Measurements from ENCODE around the gene KCNK7. TPM values are rescaled to one million over a fixed set of nuclear protein-coding genes. Genes with fewer than 3 reads are reported as not detected.

KCNK7 gene
- total and polyA plus RNA-seq, 2 experiments from 2014 or later: 0.60 TPM; not detected in 1

DNA sequence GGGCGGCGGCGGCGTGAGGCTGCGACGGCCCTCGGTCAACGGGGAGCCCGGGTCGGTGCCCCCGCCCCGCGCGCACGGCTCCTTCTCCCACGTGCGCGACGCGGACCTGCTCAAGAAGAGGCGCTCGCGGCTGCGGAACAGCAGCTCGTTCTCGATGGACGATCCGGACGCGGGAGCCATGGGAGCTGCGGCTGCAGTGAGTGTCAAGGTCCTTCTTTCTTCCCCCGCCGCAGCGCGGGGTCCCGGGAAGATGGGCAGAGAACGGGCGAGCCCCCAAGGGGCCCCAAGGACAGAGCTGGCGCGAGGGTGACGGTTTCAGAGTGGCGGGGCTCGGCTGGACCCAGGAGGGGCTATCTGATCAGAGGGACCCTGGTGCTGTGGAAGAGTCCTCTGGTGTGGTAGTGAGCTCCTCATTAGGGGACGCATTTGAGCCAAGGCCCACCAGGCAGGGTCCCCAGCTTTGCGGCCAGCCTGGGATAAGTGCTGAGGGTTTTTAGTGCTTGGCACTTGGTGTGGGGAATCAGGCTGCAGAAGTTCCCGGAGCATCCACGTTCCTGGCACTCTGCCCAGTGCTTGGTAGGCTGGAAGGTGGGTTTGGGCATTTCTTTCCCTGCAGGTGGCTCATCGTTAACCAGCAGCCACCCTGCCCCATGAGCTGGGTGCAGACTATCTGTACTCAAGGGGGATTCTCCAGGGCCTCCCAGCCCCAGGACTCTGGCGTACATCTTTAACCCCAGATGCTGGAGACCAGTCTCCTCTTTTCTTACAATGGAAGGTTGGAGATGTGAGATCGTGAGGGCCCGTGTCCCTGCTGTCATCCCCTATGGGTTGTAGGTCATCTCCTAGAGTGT, 10.0 kb downstream of the KCNK7 start:
- H2AFZ ChIP-seq: no peak overlapping the region
- no peaks in the 10 kb centered on the region for H3K9me3 Mint-ChIP-seq
- H4K20me1 ChIP-seq (replicated peaks; ENCODE audit: insufficient read depth): no peaks in the 10 kb centered on the region
- no peak overlapping the region; the same call in 2 of the 3 replicates for H3K4me3 Mint-ChIP-seq
- peaks cover 2% of the 10 kb centered on the region; the same call in 1 of the 3 replicates for H3K36me3 Mint-ChIP-seq (ENCODE audit: low read depth)
- peak overlapping the region; percentile 91; the same call in 1 of the 2 replicates for H3K4me2 ChIP-seq
- no peaks in the 10 kb centered on the region for H3K4me1 ChIP-seq (ENCODE audit: insufficient read depth)
- peak overlapping the region; percentile 53; the same call in 1 of the 2 replicates for H3K4me3 ChIP-seq
- H3K9me2 ChIP-seq (ENCODE audit: insufficient read depth): no peaks in the 10 kb centered on the region
- H3K27ac ChIP-seq (ENCODE audit: low read depth): no peak overlapping the region
- H3K36me3 ChIP-seq (ENCODE audit: insufficient read depth): no peaks in the 10 kb centered on the region
- H3K27me3 Mint-ChIP-seq (ENCODE audit: insufficient read depth, low read depth, poor library complexity): peaks cover 62% of the 10 kb centered on the region
- H3K79me2 ChIP-seq (replicated peaks; ENCODE audit: insufficient read depth): no peaks in the 10 kb centered on the region
- peaks cover 67% of the 10 kb centered on the region for H3K27me3 ChIP-seq (ENCODE audit: insufficient read depth)
- H3F3A ChIP-seq (replicated peaks; ENCODE audit: low read depth): peaks cover 13% of the 10 kb centered on the region
- H3K27ac Mint-ChIP-seq: no peak overlapping the region
- no peak for TF ChIP-seq STAT1 (IDR thresholded peaks at IDR 0.05; ENCODE audit: unreplicated experiment)
- TF ChIP-seq CREB1 (CRISPR knock-in tag; IDR thresholded peaks at IDR 0.05; ENCODE audit: low read depth): no peak
- no peak for TF ChIP-seq EZH2phosphoT487 (IDR thresholded peaks at IDR 0.05; ENCODE audit: unreplicated experiment)
- TF ChIP-seq, protein P1, sequence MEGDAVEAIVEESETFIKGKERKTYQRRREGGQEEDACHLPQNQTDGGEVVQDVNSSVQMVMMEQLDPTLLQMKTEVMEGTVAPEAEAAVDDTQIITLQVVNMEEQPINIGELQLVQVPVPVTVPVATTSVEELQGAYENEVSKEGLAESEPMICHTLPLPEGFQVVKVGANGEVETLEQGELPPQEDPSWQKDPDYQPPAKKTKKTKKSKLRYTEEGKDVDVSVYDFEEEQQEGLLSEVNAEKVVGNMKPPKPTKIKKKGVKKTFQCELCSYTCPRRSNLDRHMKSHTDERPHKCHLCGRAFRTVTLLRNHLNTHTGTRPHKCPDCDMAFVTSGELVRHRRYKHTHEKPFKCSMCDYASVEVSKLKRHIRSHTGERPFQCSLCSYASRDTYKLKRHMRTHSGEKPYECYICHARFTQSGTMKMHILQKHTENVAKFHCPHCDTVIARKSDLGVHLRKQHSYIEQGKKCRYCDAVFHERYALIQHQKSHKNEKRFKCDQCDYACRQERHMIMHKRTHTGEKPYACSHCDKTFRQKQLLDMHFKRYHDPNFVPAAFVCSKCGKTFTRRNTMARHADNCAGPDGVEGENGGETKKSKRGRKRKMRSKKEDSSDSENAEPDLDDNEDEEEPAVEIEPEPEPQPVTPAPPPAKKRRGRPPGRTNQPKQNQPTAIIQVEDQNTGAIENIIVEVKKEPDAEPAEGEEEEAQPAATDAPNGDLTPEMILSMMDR (conservative IDR thresholded peaks at IDR 0.05; ENCODE audit: low read depth in 2 of 2): no peak
- no peak for TF ChIP-seq EZH2 (IDR thresholded peaks at IDR 0.05; ENCODE audit: low read depth, unreplicated experiment)
- TF ChIP-seq NANOG (IDR thresholded peaks at IDR 0.05; ENCODE audit: borderline replicate concordance): no peak
- no peak for TF ChIP-seq REST (IDR thresholded peaks at IDR 0.05; ENCODE audit: unreplicated experiment)
- TF ChIP-seq ETS1 (IDR thresholded peaks at IDR 0.05): no peak
- no peak for TF ChIP-seq ZNF331 (CRISPR knock-in tag; IDR thresholded peaks at IDR 0.05; ENCODE audit: low read depth)
- no peak for TF ChIP-seq JUNB (IDR thresholded peaks at IDR 0.05; ENCODE audit: unreplicated experiment)
- no peak for TF ChIP-seq ZNF114 (CRISPR knock-in tag; IDR thresholded peaks at IDR 0.05)
- no peak for TF ChIP-seq POLR2AphosphoS5 (IDR thresholded peaks at IDR 0.05; ENCODE audit: low read depth)
- TF ChIP-seq ZNF462 (CRISPR knock-in tag; IDR thresholded peaks at IDR 0.05): no peak
- H3K4me1 Mint-ChIP-seq: peaks cover 15% of the 10 kb centered on the region
- ATAC-seq (no peak), DNase-seq (ENCODE audit: low spot score) (peak; percentile 46)

All from GM23338 (cell line).